HEK293T (cell line): ENCODE measurements around the gene FSCN2.
"Not testable (repeated sequence)": the region's sequence is repeated elsewhere in the genome, so short reads cannot be mapped to it uniquely, and the experiment has no call there.

Experiments
- CTCF ChIA-PET: fragments of 350-600 bp; formaldehyde crosslinking; extraction: SDS; loops from one replicate; lab custom pipeline; 2021; ENCODE audit warnings: antibody characterized with exemption, inconsistent platforms; lab: Yijun Ruan, JAX
- POLR2A ChIA-PET: fragments of 350-600 bp; formaldehyde crosslinking; extraction: SDS; loops from one replicate; lab custom pipeline; 2020; ENCODE audit warnings: antibody characterized with exemption, inconsistent platforms; lab: Yijun Ruan, JAX
- DNase-seq: peaks from one replicate; pipeline ENCODE4 v3.0.0; 2012; ENCODE audit warnings: mixed read lengths; ENCODE audit errors: extremely low spot score
- ARNT ChIP-seq: fragments of 450-650 bp; IDR thresholded peaks from 2 replicates; pipeline ENCODE4 v1.6.1; 2017; ENCODE audit warnings: mild to moderate bottlenecking
- BHLHE40 ChIP-seq: fragments of 450-650 bp; IDR thresholded peaks from 2 replicates; pipeline ENCODE4 v1.6.1; 2016; ENCODE audit warnings: mild to moderate bottlenecking, moderate library complexity, borderline replicate concordance
- CTBP1 ChIP-seq: fragments of 450-650 bp; IDR thresholded peaks from 2 replicates; pipeline ENCODE4 v1.6.1; 2016; ENCODE audit warnings: borderline replicate concordance
- ELF4 ChIP-seq: fragments of 450-650 bp; IDR thresholded peaks from 2 replicates; pipeline ENCODE4 v1.6.1; 2017; ENCODE audit warnings: antibody characterized with exemption
- FOXA1 ChIP-seq: fragments of 450-650 bp; IDR thresholded peaks from 2 replicates; pipeline ENCODE4 v1.6.1; 2016; ENCODE audit warnings: mild to moderate bottlenecking
- FOXK2 ChIP-seq: fragments of 450-650 bp; IDR thresholded peaks from 2 replicates; pipeline ENCODE4 v1.6.1; 2016; ENCODE audit warnings: mild to moderate bottlenecking
- FOXM1 ChIP-seq: fragments of 450-650 bp; IDR thresholded peaks from 2 replicates; pipeline ENCODE4 v1.6.1; 2017; ENCODE audit warnings: mild to moderate bottlenecking, borderline replicate concordance
- HDGF ChIP-seq: fragments of 450-650 bp; IDR thresholded peaks from 2 replicates; pipeline ENCODE4 v1.6.1; 2017; ENCODE audit warnings: antibody characterized with exemption, borderline replicate concordance
- L3MBTL2 ChIP-seq: fragments of 450-650 bp; conservative IDR thresholded peaks from 2 replicates; pipeline ENCODE4 v1.6.1; 2016; ENCODE audit warnings: mild to moderate bottlenecking
- LEF1 ChIP-seq: fragments of 450-650 bp; IDR thresholded peaks from 2 replicates; pipeline ENCODE4 v1.6.1; 2017; ENCODE audit warnings: mild to moderate bottlenecking, borderline replicate concordance
- NFRKB ChIP-seq: fragments of 450-650 bp; IDR thresholded peaks from 2 replicates; pipeline ENCODE4 v1.6.1; 2016; ENCODE audit warnings: mild to moderate bottlenecking, moderate library complexity
- SP1 ChIP-seq: fragments of 450-650 bp; IDR thresholded peaks from 2 replicates; pipeline ENCODE4 v1.6.1; 2017
- SUZ12 ChIP-seq: fragments of 450-650 bp; IDR thresholded peaks from 2 replicates; pipeline ENCODE4 v1.6.1; 2016; ENCODE audit warnings: mild to moderate bottlenecking
- TARDBP ChIP-seq: fragments of 450-650 bp; IDR thresholded peaks from 2 replicates; pipeline ENCODE4 v1.6.1; 2016
- ZNF384 ChIP-seq: fragments of 450-650 bp; IDR thresholded peaks from 2 replicates; pipeline ENCODE4 v1.6.1; 2016
- TF ChIP-seq, protein P1 (sequence below): fragments of 450-650 bp; IDR thresholded peaks from 2 replicates; pipeline ENCODE4 v1.6.1; 2016

The FSCN2 gene

DNA sequence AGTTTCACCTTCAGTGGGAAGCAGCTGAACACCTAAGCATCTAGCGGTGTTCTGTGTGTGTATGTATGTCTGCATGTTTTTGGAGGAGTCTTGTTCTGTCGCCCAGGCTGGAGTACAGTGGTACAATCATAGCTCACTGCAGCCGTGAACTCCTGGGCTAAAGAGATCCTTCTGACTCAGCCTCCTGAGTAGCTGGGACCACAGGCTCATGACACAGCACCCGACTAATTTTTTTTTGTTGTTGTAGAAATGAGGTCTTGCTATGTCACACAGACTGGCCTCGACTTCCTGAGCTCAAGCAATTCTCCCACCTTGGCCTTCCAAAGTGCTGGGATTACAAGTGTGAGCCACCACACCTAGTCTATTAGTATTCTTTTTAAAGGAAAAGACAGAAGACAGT is 54.2 kb downstream of the FSCN2 start:
- POLR2A ChIA-PET = no interaction called here
- no peak for DNase-seq
- TF ChIP-seq TARDBP (no peak), FOXA1 (no peak), SP1 (no peak), CTBP1 (no peak), FOXM1 (no peak), SUZ12 (no peak), HDGF (no peak), ZNF384 (no peak), L3MBTL2 (no peak), FOXK2 (no peak), ELF4 (no peak)
- TF ChIP-seq, protein P1, sequence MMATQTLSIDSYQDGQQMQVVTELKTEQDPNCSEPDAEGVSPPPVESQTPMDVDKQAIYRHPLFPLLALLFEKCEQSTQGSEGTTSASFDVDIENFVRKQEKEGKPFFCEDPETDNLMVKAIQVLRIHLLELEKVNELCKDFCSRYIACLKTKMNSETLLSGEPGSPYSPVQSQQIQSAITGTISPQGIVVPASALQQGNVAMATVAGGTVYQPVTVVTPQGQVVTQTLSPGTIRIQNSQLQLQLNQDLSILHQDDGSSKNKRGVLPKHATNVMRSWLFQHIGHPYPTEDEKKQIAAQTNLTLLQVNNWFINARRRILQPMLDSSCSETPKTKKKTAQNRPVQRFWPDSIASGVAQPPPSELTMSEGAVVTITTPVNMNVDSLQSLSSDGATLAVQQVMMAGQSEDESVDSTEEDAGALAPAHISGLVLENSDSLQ = no peak
- CTCF ChIA-PET = no interaction called here

DNA sequence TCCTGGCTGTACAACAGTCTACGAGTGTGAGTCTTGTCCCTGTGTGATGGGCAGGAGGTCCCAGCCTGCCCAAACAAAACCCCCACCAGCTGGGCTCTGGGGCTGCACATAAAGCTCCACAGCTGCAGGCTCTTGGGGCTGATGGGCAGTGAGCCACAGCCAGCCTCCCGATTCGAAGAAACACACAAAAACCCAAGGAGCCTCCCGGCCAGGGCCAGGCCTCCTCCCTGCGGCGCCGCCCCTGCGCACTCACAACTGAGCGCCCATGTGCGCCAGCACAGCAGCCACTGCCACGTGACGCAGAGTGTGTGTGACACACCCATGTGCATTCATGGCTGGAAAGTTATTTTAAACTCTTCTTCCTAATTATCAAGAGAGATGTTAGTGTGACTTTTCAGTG is 54.6 kb downstream of the FSCN2 start:
- DNase-seq = no peak
- POLR2A ChIA-PET = no interaction called here
- TF ChIP-seq ZNF384 (no peak), ARNT (no peak), BHLHE40 (no peak), LEF1 (no peak), HDGF (no peak), TARDBP (no peak), ELF4 (no peak)
- TF ChIP-seq, protein P1 = no peak
- CTCF ChIA-PET = no interaction called here

DNA sequence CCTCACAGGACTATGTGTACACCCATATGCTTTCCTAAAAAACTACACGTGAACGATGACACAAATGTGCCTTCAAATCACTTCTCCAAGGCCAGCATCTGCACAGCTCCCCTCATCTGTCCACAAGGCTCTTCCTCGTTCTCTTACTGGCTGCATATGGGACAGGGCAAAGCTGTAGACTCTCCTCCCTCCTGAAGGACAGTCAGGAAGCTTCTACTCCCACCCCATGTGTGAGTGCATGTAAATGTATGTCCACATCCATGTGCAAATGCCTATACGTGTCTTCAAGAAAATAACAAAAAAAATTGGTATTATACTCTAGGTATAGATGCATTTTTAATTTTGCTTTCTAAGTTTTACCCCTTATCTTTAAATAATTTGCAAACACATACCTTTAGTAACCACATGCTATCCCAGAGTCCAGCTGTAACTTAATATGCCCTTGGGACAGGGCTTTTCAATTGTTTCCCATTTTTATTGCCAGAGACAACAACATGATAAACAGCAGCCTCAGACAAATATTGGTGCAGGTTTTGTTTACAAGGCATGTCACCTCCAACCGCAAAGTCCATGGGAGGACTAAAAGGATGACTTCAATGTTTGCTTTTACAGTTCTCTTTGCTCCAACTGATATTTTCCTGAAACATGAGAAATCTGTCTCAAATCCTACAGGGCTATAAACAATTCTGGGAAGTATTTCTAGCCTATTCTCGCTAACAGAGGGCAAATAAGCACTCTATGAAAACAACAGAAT is 55.6 kb downstream of the FSCN2 start:
- ChIA-PET CTCF (interaction anchor here (1.1 kb wide), 1 partner anchor 10 kb away, joined by 3 read pairs; no protein-coding TSS in a partner anchor), POLR2A (no interaction called here)
- no peak for DNase-seq
- no peak for TF ChIP-seq L3MBTL2
- TF ChIP-seq BHLHE40 = no peak
- no peak for TF ChIP-seq FOXA1
- no peak for TF ChIP-seq LEF1
- TF ChIP-seq, protein P1 = no peak
- TF ChIP-seq ZNF384 = no peak
- TF ChIP-seq HDGF = no peak
- no peak for TF ChIP-seq FOXK2
- no peak for TF ChIP-seq FOXM1
- no peak for TF ChIP-seq NFRKB
- TF ChIP-seq CTBP1 = no peak

DNA sequence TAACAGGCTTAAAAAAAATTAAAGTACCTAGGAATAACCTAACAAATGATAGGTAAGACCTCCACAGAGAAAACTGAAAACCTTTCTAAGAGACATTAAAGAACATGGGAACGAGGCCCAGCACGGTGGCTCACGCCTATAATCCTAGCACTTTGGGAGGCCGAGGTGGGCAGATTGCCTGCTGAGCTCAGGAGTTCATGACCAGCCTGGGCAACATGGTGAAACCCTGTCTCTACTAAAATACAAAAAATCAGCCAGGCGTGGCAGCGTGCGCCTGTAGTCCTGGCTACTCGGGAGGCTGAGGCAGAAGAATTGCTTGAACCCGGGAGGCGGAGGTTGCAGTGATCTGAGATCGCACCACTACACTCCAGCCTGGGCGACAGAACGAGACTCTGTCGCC is 56.6 kb downstream of the FSCN2 start:
- POLR2A ChIA-PET, DNase-seq: not testable (repeated sequence)
- CTCF ChIA-PET = interaction anchor here (1.1 kb wide), 1 partner anchor 11 kb away, joined by 3 read pairs; no protein-coding TSS in a partner anchor

DNA sequence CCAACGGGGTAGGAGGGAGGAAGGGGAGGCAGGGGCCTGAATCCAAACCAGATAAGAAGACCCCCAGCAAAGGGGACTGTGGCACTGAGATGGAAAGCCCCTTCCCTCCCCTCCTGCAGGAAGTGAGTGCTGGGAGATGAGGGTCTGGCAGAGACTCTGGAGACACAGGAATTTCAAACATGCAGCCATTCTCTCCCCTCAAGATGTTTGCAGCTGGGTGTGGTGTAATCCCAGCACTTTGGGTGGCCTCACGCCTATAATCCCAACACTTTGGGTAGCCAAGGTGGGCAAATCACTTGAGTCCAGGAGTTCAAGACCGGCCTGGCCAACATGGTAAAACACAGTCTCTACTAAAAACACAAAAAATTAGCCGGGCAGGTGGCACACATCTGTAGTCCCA is 57.9 kb downstream of the FSCN2 start:
- TF ChIP-seq L3MBTL2 (no peak), FOXM1 (no peak), LEF1 (no peak), SUZ12 (no peak), BHLHE40 (no peak)
- no peak for DNase-seq
- ChIA-PET POLR2A (no interaction called here), CTCF (interaction anchor here (1.4 kb wide), 1 partner anchor 15 kb away, joined by 4 read pairs; no protein-coding TSS in a partner anchor)
